Caki2 (cell line): ENCODE measurements around the gene STRIT1. TPM values are rescaled to one million over a fixed set of nuclear protein-coding genes. Genes with fewer than 3 reads are reported as not detected.

ENCODE experiments used
- DNase-seq: peaks from one replicate; pipeline ENCODE4 v3.0.0-alpha.2; 2015; ENCODE audit warnings: low read depth
- in situ Hi-C: cut with HindIII; loops from 2 replicates; pipeline ENCODE4 v1.10.0; 2016; ENCODE audit warnings: low sequenced_read_pairs, low pct_unique_long_range_greater_than_20kb, mixed read lengths
- total RNA-seq: library from RNA; depleted of rRNA; stranded (reverse); fragments of >200 nt; shearing (Covaris generic); gene quantifications from 2 replicates; pipeline ENCODE4 v1.2.3, GENCODE V29; 2014; ENCODE audit warnings: low replicate concordance; rRNA removed

STRIT1 gene
- total RNA-seq: not detected in 2 replicates

GRCh38 chr3:155293516-155293915, at the start of gene STRIT1:
Gene STRIT1, minus strand, starts transcription at chr3:155293683.
- DNase-seq: no peak
- in situ Hi-C loops: no loop called here

GRCh38 chr3:155342344-155342743, 48.9 kb upstream of the STRIT1 start:
- DNase-seq: no peak
- in situ Hi-C loops: no loop called here

- in situ Hi-C loops: no loop called here
- no peak for DNase-seq
These were observed 45.6 kb upstream of the STRIT1 start for GRCh38 chr3:155339052-155339451.

GRCh38 chr3:155335724-155336354, 42.4 kb upstream of the STRIT1 start:
- DNase-seq: no peak
- in situ Hi-C loops: no loop called here

- in situ Hi-C loops: no loop called here
These were observed 41.6 kb upstream of the STRIT1 start for GRCh38 chr3:155334914-155335723.

GRCh38 chr3:155334215-155334913, 40.9 kb upstream of the STRIT1 start:
- in situ Hi-C loops: no loop called here
- no peak for DNase-seq

More at GRCh38 chr3:155334914-155335723, 41.6 kb upstream of the STRIT1 start:
- no peak for DNase-seq

- in situ Hi-C loops: no loop called here
- DNase-seq: no peak
These were observed 39.2 kb upstream of the STRIT1 start for GRCh38 chr3:155332716-155333115.

- in situ Hi-C loops: no loop called here
- DNase-seq: no peak
These were observed 37.6 kb upstream of the STRIT1 start for GRCh38 chr3:155331078-155331477.

GRCh38 chr3:155330370-155330769, 36.9 kb upstream of the STRIT1 start:
- DNase-seq: no peak
- in situ Hi-C loops: no loop called here

- no peak for DNase-seq
- in situ Hi-C loops: no loop called here
These were observed 36.1 kb upstream of the STRIT1 start for GRCh38 chr3:155329513-155330048.

GRCh38 chr3:155327871-155328270, 34.4 kb upstream of the STRIT1 start:
- in situ Hi-C loops: no loop called here
- DNase-seq: no peak

- in situ Hi-C loops: no loop called here
- no peak for DNase-seq
These were observed 33.9 kb upstream of the STRIT1 start for GRCh38 chr3:155327430-155327829.

GRCh38 chr3:155326901-155327300, 33.4 kb upstream of the STRIT1 start:
- in situ Hi-C loops: no loop called here
- no peak for DNase-seq

GRCh38 chr3:155326244-155326643, 32.8 kb upstream of the STRIT1 start:
- in situ Hi-C loops: no loop called here
- DNase-seq: no peak

- no peak for DNase-seq
- in situ Hi-C loops: no loop called here
These were observed 31.9 kb upstream of the STRIT1 start for GRCh38 chr3:155325263-155325835.

GRCh38 chr3:155323063-155323666, 29.7 kb upstream of the STRIT1 start:
- in situ Hi-C loops: no loop called here
- peak; percentile 54 for DNase-seq

- in situ Hi-C loops: no loop called here
- no peak for DNase-seq
These were observed 27.9 kb upstream of the STRIT1 start for GRCh38 chr3:155321418-155321817.

- in situ Hi-C loops: no loop called here
- DNase-seq: no peak
These were observed 27.5 kb upstream of the STRIT1 start for GRCh38 chr3:155320934-155321333.
